Activated CD4-positive, alpha-beta memory T cell treated with anti-CD3 and anti-CD28 coated beads, Interleukin-2, amount 10 ng/mL, durations not matched to agents 7 days and 5 days (primary cell): ENCODE data around the gene HNF1B. TPM values are rescaled to one million over a fixed set of nuclear protein-coding genes. Genes with fewer than 3 reads are reported as not detected.

Source experiments
- CTCF ChIA-PET: fragments of 350-600 bp; sonication (Branson Sonifier 250); formaldehyde crosslinking; loops from one replicate; lab custom pipeline; 2021; ENCODE audit warnings: antibody characterized with exemption, inconsistent platforms; lab: Charles Lee
- POLR2A ChIA-PET: fragments of 350-600 bp; sonication (Branson Sonifier 250); formaldehyde crosslinking; loops from one replicate; lab custom pipeline; 2021; ENCODE audit warnings: antibody characterized with exemption; lab: Charles Lee
- DNase-seq: peaks from one replicate; pipeline ENCODE4 v3.0.0-alpha.2; 2020
- H3K27ac Mint-ChIP-seq: one replicate; pipeline ENCODE4 v1.8.0; 2021; ENCODE audit warnings: mild to moderate bottlenecking, mixed read lengths
- H3K27me3 Mint-ChIP-seq: one replicate; pipeline ENCODE4 v1.8.0; 2021; ENCODE audit warnings: mixed read lengths
- H3K36me3 Mint-ChIP-seq: one replicate; pipeline ENCODE4 v1.8.0; 2021; ENCODE audit warnings: low read depth, mixed read lengths
- H3K4me1 Mint-ChIP-seq: one replicate; pipeline ENCODE4 v1.8.0; 2021; ENCODE audit warnings: mixed read lengths
- H3K4me3 Mint-ChIP-seq: one replicate; pipeline ENCODE4 v1.8.0; 2021; ENCODE audit warnings: mild to moderate bottlenecking, mixed read lengths
- H3K9me3 Mint-ChIP-seq: one replicate; pipeline ENCODE4 v1.8.0; 2021; ENCODE audit warnings: mixed read lengths
- total RNA-seq, 2 experiments: library from RNA; stranded (reverse); gene quantifications; one replicate each; pipeline ENCODE4 v1.2.3, GENCODE V29; 2021

The HNF1B gene
- total RNA-seq, 2 experiments from 2014 or later: not detected

DNA sequence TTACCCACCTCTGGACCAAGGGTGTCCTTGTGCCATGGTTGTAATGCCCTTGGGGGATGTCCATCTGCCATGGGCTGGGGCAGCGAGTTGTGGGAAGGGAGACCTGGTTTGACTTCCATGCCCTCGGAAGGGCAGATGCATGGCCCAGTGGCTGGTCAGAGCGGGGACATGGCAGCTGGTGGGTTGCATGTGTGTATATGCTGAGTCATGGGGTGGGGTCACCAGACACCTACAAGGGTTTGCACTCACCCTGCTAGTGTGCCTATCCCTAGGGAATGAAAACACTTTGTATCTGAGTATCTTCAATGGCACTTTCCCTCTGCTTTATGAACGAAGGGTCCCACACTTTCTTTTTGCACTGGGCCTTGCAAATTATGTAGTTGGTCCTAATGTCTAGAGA, 10.6 kb upstream of the HNF1B start:
- POLR2A ChIA-PET: no interaction called here
- DNase-seq: no peak
- Mint-ChIP-seq H3K27me3 (peaks cover 18% of the 10 kb centered on the region), H3K4me3 (no peak overlapping the region), H3K9me3 (no peaks in the 10 kb centered on the region), H3K36me3 (no peaks in the 10 kb centered on the region), H3K27ac (no peak overlapping the region), H3K4me1 (peaks cover 26% of the 10 kb centered on the region)
- CTCF ChIA-PET: no interaction called here

DNA sequence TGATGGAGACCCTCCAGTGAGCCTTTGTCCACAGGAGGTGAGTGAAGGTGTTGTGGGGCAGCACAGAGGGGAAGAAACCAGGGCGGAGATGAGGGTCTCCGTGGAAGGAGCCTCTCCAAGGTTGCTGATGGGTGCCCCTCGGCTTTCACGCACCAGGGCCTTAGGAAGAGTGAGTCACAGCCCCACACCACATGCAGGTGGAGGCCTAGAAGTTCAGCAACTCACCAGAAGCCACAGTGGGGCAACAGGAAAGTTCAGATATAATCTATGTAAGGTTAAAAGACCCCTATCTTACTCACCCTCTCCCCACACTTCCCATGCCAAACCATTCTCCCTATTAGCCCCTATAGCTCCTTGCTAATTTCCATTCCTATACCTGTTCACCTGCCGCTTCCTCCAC, 9.5 kb upstream of the HNF1B start:
- Mint-ChIP-seq H3K36me3 (no peaks in the 10 kb centered on the region), H3K4me3 (no peak overlapping the region), H3K4me1 (peaks cover 21% of the 10 kb centered on the region), H3K27ac (no peak overlapping the region), H3K9me3 (no peaks in the 10 kb centered on the region), H3K27me3 (peaks cover 19% of the 10 kb centered on the region)
- no peak for DNase-seq
- POLR2A ChIA-PET: interaction anchor here (0.6 kb wide), 1 partner anchor 17 kb away, joined by 4 read pairs; no protein-coding TSS in a partner anchor
- CTCF ChIA-PET: no interaction called here

DNA sequence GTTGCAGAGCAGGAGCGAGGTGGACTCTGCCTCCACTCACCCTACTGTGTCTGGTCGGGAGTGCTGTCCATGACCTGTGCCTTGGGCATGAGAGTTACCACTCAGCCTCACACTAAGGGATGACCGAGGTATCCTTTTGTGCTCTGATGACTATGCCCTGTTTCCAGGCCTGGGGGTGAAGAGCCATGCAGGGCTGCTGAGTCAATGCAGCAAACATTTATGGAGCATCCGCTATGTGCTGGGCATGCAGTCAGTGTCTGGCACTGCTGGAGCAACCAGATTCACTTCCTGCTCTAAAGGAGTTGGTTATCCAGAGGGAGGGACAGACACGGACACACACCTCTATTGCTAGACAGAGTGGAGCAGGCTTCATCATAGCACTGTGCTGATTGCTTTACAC, 7.6 kb upstream of the HNF1B start:
- no peak for DNase-seq
- Mint-ChIP-seq H3K27ac (no peak overlapping the region), H3K9me3 (no peaks in the 10 kb centered on the region), H3K4me3 (no peak overlapping the region), H3K4me1 (peaks cover 18% of the 10 kb centered on the region), H3K27me3 (peaks cover 22% of the 10 kb centered on the region), H3K36me3 (no peaks in the 10 kb centered on the region)
- ChIA-PET CTCF (no interaction called here), POLR2A (no interaction called here)

DNA sequence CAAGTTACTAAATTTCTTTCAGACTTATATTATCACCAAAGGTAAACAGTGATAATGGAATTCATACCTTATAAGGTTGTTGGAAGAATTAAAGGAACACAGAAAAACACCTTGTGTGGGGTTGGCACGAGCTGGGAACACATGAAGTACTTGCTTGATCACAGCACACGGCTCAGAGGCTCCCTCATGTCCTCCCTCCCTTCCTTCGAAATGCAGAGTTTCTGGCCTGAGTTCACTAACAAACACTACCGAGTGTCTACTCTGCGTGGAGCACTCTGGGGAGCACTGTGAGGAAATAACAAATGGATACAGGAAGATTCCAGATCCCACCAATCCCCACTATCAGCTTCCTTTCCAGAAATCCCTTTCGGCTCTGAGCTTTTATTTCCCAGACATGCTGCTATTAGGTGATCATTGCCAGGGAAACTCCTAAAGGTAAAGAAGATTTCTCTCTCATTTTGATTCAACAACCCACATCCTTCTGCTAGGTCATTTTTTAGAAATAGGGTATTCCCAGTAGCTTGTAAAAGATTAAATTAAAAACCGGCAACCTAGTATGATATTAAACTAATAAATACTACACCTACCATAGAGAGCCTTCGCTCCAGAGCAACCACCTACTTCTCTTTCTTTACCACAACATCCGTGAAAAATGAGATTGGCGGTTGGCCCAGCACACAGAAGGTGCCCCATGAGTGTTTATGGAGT, 6.1 kb upstream of the HNF1B start:
- DNase-seq: no peak
- H3K27me3 Mint-ChIP-seq: peaks cover 38% of the 10 kb centered on the region

DNA sequence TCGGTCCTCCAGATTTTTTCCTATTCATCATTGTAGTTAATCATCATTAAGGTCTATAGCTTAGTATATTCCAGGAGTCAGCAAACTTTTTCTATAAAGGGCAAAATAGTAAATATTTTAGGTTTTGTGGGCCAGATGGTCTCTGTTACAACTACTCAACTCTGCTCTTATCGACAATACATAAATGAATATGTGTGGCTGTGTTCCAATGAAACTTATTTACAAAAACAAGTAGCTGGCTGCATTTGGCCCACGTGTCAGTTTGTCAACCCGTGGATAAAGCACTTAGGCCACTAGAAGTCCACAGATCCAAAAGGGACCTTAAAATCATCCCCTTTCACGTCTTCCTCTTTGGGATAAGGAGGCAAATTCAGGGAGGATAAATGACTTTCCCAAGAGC, 5.4 kb upstream of the HNF1B start:
- ChIA-PET POLR2A (no interaction called here), CTCF (no interaction called here)
- H3K9me3 Mint-ChIP-seq: no peaks in the 10 kb centered on the region
- no peaks in the 10 kb centered on the region for H3K36me3 Mint-ChIP-seq
- no peak for DNase-seq
- peaks cover 44% of the 10 kb centered on the region for H3K27me3 Mint-ChIP-seq
- no peak overlapping the region for H3K4me3 Mint-ChIP-seq
- peaks cover 19% of the 10 kb centered on the region for H3K4me1 Mint-ChIP-seq
- no peak overlapping the region for H3K27ac Mint-ChIP-seq

More for the DNA sequence above, 6.1 kb upstream of the HNF1B start:
- Mint-ChIP-seq H3K9me3 (no peaks in the 10 kb centered on the region), H3K4me3 (no peak overlapping the region), H3K4me1 (peaks cover 18% of the 10 kb centered on the region), H3K36me3 (no peaks in the 10 kb centered on the region), H3K27ac (no peak overlapping the region)
- ChIA-PET POLR2A (no interaction called here), CTCF (no interaction called here)

- Mint-ChIP-seq H3K4me3 (no peak overlapping the region), H3K4me1 (peaks cover 29% of the 10 kb centered on the region), H3K27ac (no peak overlapping the region), H3K9me3 (no peaks in the 10 kb centered on the region), H3K36me3 (no peaks in the 10 kb centered on the region), H3K27me3 (peaks cover 63% of the 10 kb centered on the region)
- CTCF ChIA-PET: no interaction called here
- POLR2A ChIA-PET: interaction anchor here (0.6 kb wide), 1 partner anchor 129 kb away, joined by 3 read pairs; no protein-coding TSS in a partner anchor
- no peak for DNase-seq
Observed at GRCh38 chr17:37747222-37747621, 2.4 kb upstream of the HNF1B start.

DNA sequence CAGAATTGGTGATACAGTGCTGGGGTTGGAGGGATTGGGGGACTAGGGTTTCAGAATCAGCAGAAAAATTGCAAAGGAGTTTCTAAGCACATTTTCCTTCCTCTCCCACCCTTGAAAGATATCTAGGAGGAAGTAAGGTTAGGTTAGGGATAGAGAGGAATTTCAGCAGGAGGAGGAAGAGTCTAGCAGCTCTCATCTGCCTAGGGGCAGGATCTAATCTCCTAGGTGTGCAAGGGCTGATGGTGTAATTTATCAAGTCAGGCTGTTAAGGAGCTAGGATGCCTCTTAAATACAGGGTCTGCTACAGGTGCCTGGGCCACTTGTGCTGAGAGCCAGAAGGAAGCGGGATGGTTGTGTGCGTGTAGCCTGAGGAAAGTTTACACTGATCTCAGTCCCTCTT, 1.8 kb upstream of the HNF1B start:
- H3K9me3 Mint-ChIP-seq: no peaks in the 10 kb centered on the region
- POLR2A ChIA-PET: interaction anchor here (0.6 kb wide), 1 partner anchor 129 kb away, joined by 3 read pairs; no protein-coding TSS in a partner anchor
- H3K36me3 Mint-ChIP-seq: no peaks in the 10 kb centered on the region
- CTCF ChIA-PET: interaction anchor here (1.1 kb wide), 1 partner anchor 19 kb away, joined by 3 read pairs; no protein-coding TSS in a partner anchor
- H3K4me3 Mint-ChIP-seq: no peak overlapping the region
- H3K4me1 Mint-ChIP-seq: peaks cover 25% of the 10 kb centered on the region
- no peak overlapping the region for H3K27ac Mint-ChIP-seq
- peaks cover 69% of the 10 kb centered on the region for H3K27me3 Mint-ChIP-seq
- DNase-seq: no peak

DNA sequence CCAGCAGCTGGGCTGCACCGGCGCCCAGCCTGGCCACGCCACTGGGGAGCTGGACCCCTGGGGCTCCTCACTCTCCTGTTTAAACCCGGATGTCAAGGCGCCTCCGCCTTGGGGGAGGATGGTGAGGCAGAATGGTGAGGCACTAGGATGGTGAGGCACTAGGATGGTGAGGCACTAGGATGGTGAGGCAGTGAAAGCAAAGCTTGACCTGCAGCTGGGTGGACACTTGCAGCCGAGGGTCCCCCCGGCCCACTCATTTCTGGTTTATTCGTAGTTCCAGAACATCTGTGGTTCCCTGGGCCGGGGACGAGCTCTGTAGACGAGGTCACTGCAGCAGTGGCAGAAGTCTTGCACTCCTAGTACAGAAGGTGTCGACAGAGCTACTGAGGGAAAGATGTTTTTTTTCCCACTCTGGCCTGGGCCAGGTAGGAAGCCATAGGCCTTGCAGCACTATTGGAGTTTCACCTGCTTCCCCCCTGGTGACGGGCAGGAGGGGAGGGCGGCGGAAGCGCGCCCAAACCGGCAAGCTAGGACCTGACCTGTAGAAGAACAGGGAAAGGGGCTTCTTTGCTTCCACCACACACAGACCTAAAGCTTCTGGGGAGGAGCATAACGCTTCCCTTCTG, 1.1 kb upstream of the HNF1B start:
- Mint-ChIP-seq H3K9me3 (no peaks in the 10 kb centered on the region), H3K27me3 (peaks cover 75% of the 10 kb centered on the region), H3K4me1 (peaks cover 25% of the 10 kb centered on the region), H3K4me3 (no peak overlapping the region), H3K36me3 (no peaks in the 10 kb centered on the region), H3K27ac (no peak overlapping the region)
- no peak for DNase-seq
- ChIA-PET POLR2A (no interaction called here), CTCF (interaction anchor here (1.1 kb wide), 1 partner anchor 19 kb away, joined by 3 read pairs; no protein-coding TSS in a partner anchor)

GRCh38 chr17:37744633-37744927, 279 bp downstream of the HNF1B start:
- Mint-ChIP-seq H3K4me1 (peaks cover 21% of the 10 kb centered on the region), H3K9me3 (no peaks in the 10 kb centered on the region), H3K27ac (no peak overlapping the region), H3K4me3 (no peak overlapping the region), H3K36me3 (no peaks in the 10 kb centered on the region), H3K27me3 (peaks cover 81% of the 10 kb centered on the region)
- no peak for DNase-seq
- CTCF ChIA-PET: interaction anchor here (1.2 kb wide), 1 partner anchor 27 kb away, joined by 4 read pairs; no protein-coding TSS in a partner anchor
- POLR2A ChIA-PET: no interaction called here

DNA sequence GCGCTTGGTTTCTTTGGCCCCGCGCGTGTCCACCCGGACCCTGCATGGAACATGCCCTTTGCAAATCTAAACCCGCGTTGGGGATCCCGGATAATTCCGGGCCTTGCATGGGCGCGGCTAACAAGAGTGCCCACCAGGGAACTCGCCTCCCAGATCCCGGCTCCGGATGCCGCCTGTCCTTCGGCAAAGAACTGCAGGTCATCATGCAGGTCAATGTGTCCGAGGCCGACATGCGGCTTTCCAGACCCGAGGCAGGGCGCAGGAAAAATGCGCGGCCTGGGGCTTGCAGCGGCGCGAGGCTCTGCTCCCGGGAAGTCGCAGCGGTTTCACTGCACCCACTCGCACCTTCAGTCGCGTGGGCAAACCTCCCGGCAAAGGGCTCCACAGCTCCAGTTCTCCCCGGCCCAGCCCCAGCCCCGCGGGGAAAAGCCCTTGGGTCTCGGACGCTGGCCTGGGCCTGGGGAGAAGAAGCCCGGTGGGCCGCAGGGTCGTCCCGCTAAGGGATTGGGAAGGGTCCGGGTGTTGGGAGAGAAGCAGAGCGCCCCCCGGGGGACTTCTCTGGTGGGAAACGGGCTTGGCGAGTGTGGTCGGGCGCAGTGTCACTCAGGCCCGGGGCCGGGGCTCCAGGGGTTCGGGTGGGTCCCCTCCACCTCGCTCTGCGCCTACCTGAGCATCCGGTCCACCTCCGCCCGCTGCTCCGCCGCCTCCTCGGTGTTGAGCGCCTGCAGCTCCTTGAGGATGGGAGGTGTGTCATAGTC, 805 bp downstream of the HNF1B start:
- Mint-ChIP-seq H3K4me3 (no peak overlapping the region), H3K27ac (no peak overlapping the region), H3K9me3 (no peaks in the 10 kb centered on the region), H3K27me3 (peaks cover 86% of the 10 kb centered on the region), H3K36me3 (no peaks in the 10 kb centered on the region), H3K4me1 (peaks cover 21% of the 10 kb centered on the region)
- no peak for DNase-seq
- ChIA-PET CTCF (interaction anchor here (1.2 kb wide), 1 partner anchor 27 kb away, joined by 4 read pairs; no protein-coding TSS in a partner anchor), POLR2A (no interaction called here)

- POLR2A ChIA-PET: no interaction called here
- Mint-ChIP-seq H3K27me3 (peaks cover 88% of the 10 kb centered on the region), H3K4me3 (no peak overlapping the region), H3K27ac (no peak overlapping the region), H3K36me3 (no peaks in the 10 kb centered on the region), H3K9me3 (no peaks in the 10 kb centered on the region), H3K4me1 (peaks cover 21% of the 10 kb centered on the region)
- DNase-seq: no peak
- CTCF ChIA-PET: no interaction called here
Observed at GRCh38 chr17:37743612-37743874, 1.3 kb downstream of the HNF1B start.

GRCh38 chr17:37742762-37743611, 1.9 kb downstream of the HNF1B start:
- Mint-ChIP-seq H3K27ac (no peak overlapping the region), H3K4me3 (peak overlapping the region; percentile 21), H3K4me1 (peaks cover 21% of the 10 kb centered on the region), H3K27me3 (peaks cover 89% of the 10 kb centered on the region), H3K9me3 (no peaks in the 10 kb centered on the region), H3K36me3 (no peaks in the 10 kb centered on the region)
- CTCF ChIA-PET: no interaction called here
- DNase-seq: no peak
- POLR2A ChIA-PET: no interaction called here
